ENCODE measurements around the gene SERINC5.

DNA sequence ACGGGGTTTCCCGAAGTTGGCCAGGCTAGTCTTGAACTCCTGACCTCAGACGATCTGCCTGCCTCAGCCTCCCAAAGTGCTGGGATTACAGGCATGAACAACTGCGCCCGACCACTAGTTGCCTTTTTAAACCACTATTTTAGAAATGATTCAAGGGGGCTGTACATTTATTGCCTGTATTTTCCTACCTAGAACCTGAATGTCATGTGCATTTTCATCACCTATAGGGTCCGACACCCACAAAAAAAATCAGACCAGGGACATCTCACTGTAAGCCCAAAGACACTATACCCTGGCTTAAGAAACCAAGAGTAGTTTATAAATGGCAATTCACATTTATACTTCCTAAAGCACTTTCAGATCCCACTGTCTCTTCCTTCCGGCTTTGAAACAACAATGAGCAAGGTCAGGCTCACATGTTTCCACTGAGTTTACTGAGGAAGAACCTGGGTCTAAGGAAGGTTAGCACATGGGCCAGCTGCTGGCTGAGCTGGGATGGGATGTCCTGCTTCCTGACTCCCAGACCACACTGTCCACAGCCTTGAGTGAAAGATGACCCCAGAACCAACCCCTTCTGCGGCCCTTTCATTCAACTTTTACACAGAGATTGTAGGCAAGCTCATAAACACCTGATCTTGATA is 87.3 kb downstream of the SERINC5 start:
- TF ChIP-seq CTCF (conservative IDR thresholded peaks at IDR 0.05; ENCODE audit: low read depth, low read length) (no peak), MXI1 (IDR thresholded peaks at IDR 0.05; ENCODE audit: borderline replicate concordance, low read depth, low read length) (no peak), RCOR1 (IDR thresholded peaks at IDR 0.05; ENCODE audit: insufficient replicate concordance, low read length) (no peak), RAD21 (IDR thresholded peaks at IDR 0.05; ENCODE audit: low read length) (no peak)
